Measurements from ENCODE around the gene NUPR1. TPM values are rescaled to one million over a fixed set of nuclear protein-coding genes. Genes with fewer than 3 reads are reported as not detected.
"Not testable (repeated sequence)": the region's sequence is repeated elsewhere in the genome, so short reads cannot be mapped to it uniquely, and the experiment has no call there.

Gene NUPR1
- total RNA-seq, 1 experiment from 2014 or later, result 5.8 TPM

DNA sequence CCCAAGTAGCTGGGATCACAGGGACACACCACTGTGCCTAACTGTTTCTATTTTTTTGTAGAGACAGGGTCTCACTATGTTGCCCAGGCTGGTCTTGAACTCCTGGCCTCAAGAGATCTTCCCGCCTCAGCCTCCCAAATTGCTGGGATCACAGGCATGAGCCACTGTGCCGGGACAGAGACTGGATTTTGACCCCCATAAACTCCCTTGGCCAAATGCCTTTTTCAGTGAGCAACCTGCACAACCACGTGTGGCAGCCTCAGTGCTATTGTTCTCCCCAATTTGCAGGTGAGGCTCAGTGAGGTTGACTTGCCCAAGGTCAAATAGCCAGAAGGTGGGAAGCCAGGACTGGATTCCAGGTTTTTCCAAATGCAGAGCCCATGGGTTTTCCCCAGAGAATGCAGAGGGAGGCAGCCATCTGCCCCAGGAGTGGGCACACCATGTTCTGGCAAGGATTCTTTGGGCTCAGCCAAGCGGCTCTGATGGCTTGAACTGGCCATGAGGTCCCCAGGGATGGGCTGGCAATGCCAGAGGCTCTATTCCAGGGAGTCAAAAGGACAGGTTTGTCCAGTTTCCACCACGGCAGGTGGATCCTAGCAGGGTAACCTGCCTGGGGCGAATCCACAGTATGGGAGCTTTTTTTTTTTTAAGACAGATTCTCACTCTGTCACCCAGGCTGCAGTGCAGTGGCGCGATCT lies 33.9 kb downstream of the NUPR1 start:
- DNase-seq (ENCODE audit: low read depth), result no peak
- in situ Hi-C loops (cut with HindIII; ENCODE audit: low pct_unique_long_range_greater_than_20kb, low sequenced_read_pairs), result no loop called here

DNA sequence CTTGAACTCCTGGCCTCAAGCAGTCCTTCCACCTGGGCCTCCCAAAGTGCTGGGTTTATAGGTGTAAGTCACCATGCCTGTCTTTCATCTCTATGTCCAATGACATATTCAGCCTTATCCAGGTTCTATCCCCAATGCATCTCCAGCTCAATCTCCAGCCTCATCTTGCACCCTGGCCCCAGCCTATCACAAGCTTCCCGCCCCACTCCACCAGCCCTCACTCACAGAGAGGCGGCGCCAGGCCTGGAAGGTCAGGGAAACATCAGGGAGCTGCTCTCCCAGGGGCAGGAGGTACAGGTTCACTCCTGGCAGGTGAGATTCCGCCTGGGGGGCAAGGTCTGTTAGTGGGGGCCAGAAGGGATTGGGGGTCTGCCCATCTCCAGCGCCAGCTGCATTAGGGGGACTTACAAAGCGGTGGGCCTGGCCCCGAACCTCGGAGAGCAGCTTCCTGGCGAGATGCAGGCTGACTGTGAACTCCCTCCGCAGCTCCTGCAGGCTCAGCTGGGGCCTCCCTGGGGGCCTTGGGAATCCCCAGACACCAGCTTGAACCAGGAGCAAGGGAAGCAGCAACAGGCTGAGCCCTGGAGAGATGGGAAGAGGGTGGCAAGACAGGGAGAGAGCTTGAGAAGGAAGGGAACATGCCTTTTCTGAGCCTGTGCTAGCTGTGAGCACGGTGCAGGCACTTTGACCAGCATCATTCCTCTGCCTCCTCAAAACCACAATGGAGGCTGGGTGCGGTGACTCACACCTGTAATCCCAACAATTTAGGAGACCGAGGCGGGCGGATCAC lies 35.1 kb downstream of the NUPR1 start:
- in situ Hi-C loops (cut with HindIII; ENCODE audit: low pct_unique_long_range_greater_than_20kb, low sequenced_read_pairs), result no loop called here
- no peak for DNase-seq (ENCODE audit: low read depth)

DNA sequence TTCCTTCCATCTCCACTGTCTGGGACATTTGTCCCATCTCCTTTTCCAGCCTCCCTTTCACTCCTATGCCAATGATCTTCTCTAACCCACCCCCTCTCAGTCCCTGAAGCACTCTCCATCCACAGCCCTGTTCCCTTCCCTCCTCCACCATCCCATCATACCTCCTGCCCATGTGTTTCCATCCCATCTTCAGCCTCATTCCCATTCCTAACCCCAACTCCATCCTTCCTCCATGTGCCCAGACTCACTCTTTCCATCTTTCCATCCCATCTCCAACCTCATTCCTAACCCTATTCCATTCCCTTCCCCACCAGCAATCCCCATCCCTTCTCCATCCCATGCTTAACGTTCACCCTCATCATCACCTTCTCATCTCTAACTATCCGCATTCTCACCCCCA lies 36.5 kb downstream of the NUPR1 start:
- DNase-seq (ENCODE audit: low read depth), result no peak
- in situ Hi-C loops (cut with HindIII; ENCODE audit: low pct_unique_long_range_greater_than_20kb, low sequenced_read_pairs), result no loop called here

DNA sequence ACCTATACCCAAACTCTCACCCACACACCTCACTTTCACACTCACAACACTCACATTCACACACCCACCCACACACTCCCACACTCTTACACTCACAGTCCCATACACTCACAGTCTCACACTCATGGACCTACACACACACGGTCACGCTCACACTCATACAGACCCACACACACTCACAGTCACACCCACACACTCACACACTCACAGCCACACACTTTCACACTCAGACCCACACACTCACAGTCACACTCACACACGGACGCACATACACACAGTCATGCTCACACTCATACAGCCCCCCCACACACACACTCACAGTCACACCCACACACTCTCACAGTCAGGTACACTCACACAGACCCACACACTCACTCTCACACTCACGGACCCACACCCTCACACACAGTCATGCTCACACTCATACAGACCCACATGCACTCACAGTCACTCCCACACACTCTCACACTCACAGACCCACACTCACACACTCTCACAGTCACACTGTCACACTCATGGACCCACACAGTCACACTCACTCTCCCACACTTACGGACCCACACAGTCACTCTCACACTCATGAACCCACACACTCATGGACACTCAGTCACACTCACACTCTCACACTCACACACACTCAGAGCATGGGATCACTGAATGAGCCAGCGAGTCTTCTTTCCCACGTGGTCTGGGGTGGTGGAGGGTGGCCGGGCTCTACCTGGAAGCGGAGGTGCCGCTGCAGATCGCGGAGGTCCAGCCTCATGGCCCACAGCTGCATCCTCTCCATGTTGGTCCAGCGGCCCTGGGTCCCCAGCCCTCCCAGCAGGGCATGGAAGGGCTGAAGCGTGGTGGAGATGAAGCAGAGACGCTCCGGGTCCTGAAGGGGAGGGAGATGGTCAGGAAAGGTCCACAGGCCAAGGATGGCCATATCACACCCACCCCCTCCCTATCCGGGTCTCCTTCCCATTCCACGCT lies 37.2 kb downstream of the NUPR1 start:
- in situ Hi-C loops (cut with HindIII; ENCODE audit: low pct_unique_long_range_greater_than_20kb, low sequenced_read_pairs), result no loop called here

DNA sequence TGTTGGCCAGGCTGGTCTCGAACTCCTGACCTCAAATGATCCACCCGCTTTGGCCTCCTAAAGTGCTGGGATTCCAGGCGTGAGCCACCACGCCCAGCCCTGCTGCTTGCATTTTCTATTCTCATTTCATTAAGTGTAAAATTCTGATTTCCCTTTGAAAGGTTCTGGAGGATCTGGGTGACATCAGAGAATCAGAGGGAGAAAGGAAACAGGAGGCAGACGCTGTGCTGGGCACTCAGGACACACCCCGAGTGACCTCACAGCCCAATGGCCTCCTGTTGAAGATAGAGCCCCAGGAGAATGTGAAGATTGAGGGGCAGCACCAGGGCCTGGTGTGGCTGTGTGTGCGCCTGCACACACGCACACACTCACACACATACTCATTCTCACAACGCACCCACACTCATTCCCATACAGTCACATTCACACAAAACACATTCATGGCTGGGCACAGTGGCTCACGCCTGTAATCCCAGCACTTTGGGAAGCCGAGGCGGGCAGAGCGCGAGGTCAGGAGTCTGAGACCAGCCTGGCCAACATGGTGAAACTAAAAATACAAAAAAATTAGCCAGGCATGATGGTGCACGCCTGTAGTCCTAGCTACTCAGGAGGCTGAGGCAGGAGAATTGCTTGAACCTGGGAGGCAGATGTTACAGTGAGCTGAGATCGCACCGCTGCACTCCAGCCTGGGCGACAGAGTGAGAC lies 38.1 kb downstream of the NUPR1 start:
- DNase-seq (ENCODE audit: low read depth); in situ Hi-C loops (cut with HindIII; ENCODE audit: low pct_unique_long_range_greater_than_20kb, low sequenced_read_pairs): not testable (repeated sequence)

More for the DNA sequence above, 37.2 kb downstream of the NUPR1 start:
- no peak for DNase-seq (ENCODE audit: low read depth)

DNA sequence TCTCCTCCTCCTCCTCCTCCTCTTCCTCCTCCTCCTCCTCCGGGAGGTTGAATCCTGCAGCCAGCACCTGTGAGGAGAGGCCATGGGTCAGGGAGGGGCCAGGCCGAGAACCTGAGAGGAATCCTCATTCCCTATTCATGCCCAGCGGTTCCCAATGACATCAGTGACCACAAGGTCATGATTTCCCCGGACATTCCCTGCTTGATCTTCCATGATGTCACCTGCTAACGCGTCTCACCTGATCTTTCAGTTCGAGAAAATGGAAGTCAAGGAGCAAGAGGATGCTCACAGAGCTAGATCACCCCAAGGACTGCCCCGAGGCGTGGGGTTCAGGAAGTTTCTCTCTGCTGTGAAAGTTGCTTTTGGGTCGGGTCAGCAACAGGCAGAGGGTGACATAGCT lies 38.9 kb downstream of the NUPR1 start:
- in situ Hi-C loops (cut with HindIII; ENCODE audit: low pct_unique_long_range_greater_than_20kb, low sequenced_read_pairs), result no loop called here
- peak; percentile 69 for DNase-seq (ENCODE audit: low read depth)

DNA sequence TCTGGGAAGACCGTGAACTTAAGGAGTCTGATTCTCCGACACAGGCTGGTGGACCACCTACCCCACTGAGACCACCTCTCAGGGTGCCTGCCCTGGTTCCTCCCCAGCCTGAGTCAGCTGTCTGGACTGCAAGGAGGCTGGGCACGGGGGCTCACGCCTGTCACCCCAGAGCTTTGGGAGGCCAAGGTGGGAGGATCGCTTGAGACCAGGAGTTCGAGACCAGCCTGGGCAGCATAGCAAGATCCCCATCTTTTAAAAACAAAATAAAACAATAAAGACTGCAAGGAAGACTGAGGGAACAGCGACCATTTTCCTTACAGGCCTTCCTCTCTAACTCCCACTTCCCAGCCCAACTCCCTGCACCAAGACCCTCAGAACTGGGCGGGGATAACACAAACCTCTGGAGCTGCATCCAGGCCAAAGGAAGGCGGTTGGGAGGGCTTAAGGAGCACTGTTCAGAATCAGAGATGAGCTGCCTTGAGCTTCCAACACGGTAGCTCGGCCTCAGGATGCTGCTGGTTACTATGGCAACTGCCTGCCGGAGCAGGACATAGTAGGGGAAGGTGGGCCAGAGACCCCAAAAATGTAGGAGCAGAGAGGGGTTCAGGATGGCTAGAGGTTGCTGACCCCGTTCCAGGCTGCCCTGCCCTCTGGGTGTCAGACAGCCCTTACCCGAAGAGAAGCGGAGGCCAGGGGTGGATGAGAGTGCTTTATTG lies 40.0 kb downstream of the NUPR1 start:
- in situ Hi-C loops (cut with HindIII; ENCODE audit: low pct_unique_long_range_greater_than_20kb, low sequenced_read_pairs), result no loop called here
- no peak for DNase-seq (ENCODE audit: low read depth)

DNA sequence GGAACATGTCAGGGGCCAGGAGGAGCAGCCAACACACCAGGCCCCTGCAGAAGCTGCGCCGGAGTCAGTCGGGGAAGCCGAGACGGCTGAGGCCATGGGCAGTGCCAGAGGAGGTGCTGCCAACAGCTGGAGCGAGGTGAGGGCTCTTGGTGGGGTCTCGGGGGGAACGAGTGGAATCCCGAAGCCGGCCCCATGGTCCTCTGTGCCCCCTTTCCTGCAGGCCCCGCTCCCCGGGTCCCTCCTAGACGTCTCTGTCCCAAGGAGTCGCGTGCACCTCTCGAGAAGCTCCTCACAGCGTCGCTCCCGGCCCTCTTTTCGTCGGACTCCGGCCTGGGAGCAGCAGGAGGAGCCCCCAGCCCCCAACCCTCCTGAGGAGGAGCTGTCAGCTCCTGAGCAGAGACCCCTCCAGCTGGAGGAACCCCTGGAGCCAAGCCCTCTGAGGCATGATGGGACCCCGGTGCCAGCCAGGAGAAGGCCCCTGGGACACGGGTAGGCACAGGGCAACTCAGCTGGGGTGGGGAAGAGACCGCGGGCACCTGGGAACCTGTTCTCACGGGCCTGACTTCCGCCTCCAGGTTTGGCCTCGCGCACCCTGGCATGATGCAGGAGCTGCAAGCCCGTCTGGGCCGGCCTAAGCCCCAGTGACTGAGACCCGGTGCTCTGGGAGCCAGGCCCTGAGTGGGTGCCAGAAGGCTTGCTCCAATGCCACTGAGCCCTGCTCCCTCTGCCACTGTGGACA lies 40.7 kb downstream of the NUPR1 start:
- in situ Hi-C loops (cut with HindIII; ENCODE audit: low pct_unique_long_range_greater_than_20kb, low sequenced_read_pairs), result no loop called here
- no peak for DNase-seq (ENCODE audit: low read depth)

DNA sequence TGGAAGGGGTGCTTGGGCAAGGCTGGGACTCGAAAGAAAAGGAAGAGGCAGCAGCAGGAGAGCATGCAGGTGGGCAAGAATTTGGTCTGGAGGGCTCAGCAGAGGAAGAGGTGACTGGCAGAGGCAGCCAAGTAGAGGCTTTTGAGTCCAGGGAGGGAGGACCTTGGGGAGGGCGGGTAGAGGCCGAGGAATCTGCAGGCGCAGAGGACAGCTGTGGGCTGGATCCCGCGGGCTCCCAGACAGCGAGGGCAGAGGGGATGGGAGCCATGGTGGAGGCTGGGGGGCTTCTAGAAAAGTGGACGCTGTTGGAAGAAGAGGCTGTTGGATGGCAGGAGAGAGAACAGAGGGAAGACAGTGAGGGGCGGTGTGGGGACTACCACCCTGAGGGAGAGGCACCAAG lies 41.4 kb downstream of the NUPR1 start:
- no peak for DNase-seq (ENCODE audit: low read depth)
- in situ Hi-C loops (cut with HindIII; ENCODE audit: low pct_unique_long_range_greater_than_20kb, low sequenced_read_pairs), result no loop called here

DNA sequence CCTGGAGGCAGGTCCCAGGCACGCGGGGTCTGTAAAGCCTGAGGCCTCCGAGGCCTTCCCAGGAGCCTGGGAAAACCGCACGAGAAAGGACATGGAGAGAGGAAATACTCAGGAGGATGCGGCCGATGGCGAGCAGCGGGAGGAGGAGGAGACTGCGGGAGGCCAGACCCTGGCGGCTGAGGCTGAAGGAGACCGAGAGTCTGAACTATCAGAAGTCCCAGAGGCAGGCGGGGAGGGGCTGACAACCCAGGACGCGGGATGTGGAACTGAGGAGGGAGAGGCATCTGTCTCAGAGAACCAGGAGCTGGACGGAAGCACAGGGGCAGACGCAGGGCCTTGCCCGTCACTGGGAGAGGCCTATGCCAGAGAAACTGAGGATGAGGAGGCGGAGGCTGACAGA lies 41.9 kb downstream of the NUPR1 start:
- DNase-seq (ENCODE audit: low read depth), result no peak
- in situ Hi-C loops (cut with HindIII; ENCODE audit: low pct_unique_long_range_greater_than_20kb, low sequenced_read_pairs), result no loop called here

DNA sequence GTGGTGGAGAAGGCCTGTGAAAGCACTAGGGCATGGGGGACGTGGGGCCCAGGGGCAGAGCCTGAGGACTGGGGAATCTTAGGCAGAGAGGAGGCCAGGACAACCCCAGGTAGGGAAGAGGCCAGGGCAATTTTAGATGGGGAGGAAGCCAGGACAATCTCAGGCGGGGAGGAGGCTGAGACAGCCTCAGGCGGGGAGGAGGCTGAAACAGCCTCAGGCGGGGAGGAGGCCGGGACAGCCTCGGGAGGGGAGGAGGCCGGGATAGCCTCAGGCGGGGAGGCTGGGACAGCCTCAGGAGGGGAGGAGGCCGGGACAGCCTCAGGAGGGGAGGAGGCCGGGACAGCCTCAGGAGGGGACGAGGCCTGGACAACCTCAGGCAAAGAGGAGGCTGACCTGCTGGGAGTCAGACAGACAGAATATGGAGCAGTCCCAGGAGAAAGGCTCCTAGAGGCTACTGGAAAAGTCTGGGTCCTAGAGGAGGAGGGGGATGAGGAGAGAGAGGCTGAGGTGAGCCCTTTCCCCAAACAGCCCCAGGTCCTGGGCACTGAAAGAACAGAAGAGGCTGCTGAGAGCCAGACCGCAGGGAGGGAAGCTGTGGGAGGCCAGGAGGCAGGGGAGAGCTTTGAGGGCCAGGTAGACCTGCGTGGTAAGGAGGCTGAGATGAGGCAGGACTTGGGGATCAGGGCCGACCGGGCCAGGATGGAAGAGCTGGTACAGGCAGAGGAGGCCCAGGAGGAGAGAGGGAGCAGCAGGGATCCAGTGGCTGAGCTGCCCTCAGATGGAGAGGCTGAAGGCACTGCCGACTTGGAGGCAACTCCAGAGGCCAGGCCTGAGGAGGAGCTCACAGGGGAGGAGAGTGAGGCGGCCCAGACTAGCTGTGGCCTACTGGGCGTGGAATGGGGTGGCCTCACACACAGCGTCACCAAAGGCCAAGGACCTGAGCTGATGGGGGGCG lies 42.7 kb downstream of the NUPR1 start:
- in situ Hi-C loops (cut with HindIII; ENCODE audit: low pct_unique_long_range_greater_than_20kb, low sequenced_read_pairs), result no loop called here
- DNase-seq (ENCODE audit: low read depth), result no peak

DNA sequence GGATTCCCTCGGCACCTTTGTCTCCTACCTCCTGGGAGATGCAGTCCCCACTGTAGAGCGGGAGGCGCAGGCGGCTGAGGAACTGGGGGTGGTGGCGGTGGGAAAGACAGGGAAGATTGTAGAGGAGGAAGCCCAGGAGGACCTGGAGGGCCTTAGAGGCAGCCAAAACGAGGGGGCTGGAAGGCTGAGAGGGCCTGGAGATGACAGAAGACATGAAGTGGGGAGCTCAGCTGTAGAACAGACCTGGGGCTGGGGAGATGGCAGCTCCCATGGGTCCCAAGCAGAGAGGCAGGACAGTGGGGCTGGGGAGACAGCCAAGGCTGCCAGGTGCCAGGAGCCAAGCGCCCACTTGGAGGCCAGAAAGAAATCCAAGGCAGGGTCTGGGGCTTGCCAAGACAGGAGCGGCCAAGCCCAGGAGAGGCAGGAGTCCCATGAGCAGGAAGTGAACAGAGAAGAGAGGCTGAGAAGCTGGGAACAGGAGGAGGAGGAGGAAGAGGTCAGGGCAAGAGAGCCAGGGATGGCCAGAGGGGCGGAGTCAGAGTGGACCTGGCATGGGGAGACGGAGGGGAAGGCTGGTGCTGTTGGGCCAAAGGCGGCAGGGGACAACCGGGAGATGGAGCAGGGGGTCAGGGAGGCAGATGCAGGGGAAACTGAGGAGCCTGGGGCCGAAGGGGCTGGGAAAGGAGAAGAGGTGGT lies 43.5 kb downstream of the NUPR1 start:
- DNase-seq (ENCODE audit: low read depth), result no peak
- in situ Hi-C loops (cut with HindIII; ENCODE audit: low pct_unique_long_range_greater_than_20kb, low sequenced_read_pairs), result no loop called here

DNA sequence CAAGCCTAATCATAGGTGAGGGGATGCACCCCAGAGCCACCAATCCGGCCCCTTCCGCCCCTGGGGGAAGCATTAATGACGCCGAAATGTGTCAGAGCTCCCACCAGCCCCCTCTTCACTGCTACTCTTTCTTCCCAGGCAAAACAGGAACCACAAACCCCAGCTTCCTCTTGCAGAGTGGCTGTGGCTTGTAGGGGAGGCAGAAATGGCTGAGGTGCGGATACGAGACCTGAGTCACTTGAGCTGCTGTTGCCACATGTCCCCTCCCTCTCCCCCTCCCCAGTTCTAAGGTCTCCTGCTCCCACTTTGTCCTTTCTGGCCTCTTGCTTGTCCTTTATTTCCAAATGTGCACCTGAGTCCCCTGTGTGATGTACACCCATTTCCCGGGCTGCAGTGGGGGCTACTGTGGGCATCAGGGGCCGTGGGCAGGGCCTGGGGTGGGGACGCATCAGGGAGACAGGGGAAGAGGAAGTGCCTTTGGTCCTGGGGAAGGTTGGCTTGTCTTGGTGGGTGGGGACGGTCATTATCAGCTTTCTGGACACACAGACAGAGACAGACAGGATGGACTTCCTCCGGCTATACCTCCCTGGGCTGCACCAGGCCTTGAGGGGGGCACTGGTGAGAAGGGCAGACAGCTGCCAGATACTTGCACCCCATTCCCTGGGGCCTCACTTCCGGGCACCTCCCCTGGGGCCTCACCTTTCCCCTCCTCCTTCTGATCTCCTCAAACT lies 44.5 kb downstream of the NUPR1 start, which contains the start of gene APOBR:
APOBR (plus strand) TSS at position 523 of the 731 bp plus-strand sequence; CDS start at position 562, 39 bp downstream.
- in situ Hi-C loops (cut with HindIII; ENCODE audit: low pct_unique_long_range_greater_than_20kb, low sequenced_read_pairs), result no loop called here
- no peak for DNase-seq (ENCODE audit: low read depth)

DNA sequence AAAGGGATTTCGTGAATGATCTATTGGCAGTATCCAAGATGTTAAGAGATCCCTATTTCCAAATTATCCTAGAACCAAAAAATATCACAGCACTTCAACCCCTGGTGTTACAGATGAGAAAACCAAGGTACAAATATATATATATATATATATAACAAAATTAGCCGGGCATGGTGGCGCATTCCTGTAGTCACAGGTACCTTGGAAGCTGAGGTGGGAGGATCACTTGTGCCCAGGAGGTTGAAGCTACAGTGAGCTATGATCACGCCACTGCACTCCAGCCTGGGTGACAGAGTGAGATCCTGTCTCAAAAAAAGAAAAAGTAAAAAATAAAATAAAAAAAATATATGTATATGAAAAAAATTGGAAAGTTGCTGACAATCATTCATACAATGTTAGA lies 46.3 kb downstream of the NUPR1 start:
- DNase-seq (ENCODE audit: low read depth), result no peak
- in situ Hi-C loops (cut with HindIII; ENCODE audit: low pct_unique_long_range_greater_than_20kb, low sequenced_read_pairs), result no loop called here

All from Caki2 (cell line).